Measurements from ENCODE around the gene LRRC25.
"Not testable (repeated sequence)": the region's sequence is repeated elsewhere in the genome, so short reads cannot be mapped to it uniquely, and the experiment has no call there.

LRRC25 gene

DNA sequence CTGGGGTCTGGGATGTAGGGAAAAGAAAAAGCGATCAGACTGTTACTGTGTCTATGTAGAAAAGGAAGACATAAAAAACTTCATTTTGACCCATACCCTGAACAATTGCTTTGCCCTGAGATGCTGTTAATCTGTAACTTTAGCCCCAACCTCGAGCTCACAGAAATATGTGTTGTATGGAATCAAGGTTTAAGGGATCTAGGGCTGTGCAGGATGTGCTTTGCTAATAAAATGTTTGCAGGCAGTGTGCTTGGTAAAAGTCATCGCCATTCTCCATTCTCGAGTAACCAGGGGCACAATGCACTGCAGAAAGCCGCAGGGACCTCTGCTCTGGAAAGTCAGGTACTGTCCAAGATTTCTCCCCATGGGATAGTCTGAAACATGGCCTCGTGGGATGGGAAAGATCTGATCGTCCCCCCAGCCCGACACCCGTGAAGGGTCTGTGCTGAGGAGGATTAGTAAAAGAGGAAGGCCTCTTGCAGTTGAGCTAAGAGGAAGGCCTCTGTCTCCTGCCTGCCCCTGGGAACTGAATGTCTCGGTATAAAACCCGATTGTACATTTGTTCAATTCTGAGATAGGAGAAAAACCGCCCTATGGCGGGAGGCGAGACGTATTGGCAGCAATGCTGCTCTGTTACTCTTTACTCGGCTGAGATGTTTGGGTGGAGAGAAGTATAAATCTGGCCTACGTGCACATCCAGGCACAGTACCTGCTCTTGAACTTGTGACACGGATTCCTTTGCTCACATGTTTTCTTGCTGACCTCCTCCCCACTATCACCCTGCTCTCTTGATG is 5.2 kb upstream of the LRRC25 start:
- DNase-seq (ENCODE audit: low read depth) = not testable (repeated sequence)

DNA sequence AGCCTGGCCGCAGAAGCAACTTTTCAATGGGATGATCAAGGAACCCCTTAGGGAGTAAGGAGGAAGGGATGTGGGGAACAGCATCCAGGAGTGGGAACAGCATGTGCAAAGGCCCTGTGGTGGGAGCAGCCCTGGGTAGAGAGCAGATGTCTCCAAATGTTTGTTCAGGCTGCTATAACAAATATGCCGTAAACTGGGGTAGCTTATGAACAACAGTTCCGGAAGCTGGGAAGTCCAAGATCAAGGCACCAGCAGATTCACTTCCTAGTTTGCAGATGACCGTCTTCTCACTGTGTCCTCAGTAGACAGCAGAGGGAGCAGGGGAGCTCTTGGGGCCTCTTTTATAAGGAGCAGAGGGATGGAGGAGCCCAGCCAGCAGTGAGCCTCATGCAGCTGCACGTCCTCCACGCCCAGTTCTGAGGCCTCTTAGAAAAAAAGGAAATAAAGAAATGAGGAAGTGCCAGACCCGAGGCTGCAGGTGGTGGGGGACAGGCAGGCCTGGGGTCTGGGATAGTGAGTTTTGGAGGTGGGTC is 4.2 kb upstream of the LRRC25 start:
- no peak for DNase-seq (ENCODE audit: low read depth)

DNA sequence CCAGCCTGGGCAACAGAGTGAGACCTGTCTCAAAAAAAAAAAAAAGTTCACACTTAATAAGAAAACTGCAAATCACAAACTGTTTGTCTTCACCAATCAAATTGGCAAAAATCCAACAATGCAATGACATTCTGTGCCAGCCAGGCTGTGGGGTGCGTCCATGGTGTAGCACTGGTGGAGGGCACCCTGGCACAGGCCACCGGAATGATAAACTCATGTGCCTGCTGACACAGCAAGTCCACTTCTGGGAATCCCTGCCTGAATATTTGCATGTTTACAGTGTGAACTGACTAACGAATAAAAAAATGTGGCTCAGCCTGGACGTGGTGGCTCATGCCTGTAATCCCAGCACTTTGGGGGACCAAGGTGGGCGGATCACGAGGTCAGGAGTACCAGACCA is 1.6 kb upstream of the LRRC25 start:
- DNase-seq (ENCODE audit: low read depth) = no peak

DNA sequence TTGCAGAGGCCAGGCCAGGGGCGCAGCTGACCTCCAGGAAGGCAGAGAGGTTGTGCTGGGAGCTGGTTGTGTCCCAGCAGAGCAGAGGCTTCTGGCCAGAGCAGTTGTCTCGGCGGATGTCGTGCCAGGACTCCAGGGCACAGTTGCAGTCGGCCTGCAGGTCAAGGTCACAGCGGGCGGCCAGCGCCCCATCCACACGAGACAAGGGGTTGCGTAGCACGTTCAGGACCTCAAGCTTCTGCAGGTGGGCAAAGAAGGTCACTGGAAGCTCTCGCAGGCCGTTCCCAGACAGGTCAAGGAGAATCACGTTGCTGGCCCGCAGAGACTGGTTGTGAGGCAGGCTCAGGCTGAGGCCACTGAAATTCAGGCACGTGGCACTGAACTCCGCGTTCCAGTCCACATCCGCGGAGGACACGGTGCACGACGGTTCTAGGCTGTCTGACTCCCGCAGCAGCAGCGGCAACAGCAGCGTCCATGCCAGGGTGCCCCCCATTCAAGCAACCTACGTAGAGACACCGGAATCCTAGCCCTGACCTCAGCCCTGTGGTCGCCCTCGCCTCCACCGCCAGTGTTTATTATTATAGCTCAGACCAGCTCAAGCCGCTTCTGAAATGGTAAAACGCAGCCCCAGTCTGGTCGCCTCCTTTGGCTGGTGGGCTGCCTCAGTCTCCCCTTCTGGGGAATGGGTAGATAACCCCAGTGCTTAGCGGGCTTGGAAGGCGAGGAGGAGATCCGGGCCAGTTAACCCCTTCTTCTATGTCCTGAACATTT is 766 bp downstream of the LRRC25 start:
- no peak for DNase-seq (ENCODE audit: low read depth)

DNA sequence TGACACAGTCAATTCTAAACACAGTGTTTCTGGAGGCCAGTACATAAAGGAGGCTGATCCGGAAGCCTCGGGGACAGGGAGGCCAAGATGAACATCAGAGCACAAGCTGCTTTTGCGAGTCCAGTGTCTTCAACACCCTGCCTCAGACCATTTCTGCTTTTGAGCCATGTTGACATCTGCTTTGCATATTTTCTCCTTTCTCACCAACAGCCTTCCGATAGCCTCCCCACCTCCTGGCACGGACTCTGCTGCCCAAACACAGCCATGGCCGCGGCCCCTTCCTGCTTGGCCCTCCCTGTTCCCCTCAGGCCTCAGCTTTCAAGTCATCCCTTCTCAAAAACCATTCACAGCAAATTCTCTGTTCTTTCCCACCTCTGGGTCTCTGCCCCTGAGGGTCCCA is 3.6 kb downstream of the LRRC25 start:
- no peak for DNase-seq (ENCODE audit: low read depth)

DNA sequence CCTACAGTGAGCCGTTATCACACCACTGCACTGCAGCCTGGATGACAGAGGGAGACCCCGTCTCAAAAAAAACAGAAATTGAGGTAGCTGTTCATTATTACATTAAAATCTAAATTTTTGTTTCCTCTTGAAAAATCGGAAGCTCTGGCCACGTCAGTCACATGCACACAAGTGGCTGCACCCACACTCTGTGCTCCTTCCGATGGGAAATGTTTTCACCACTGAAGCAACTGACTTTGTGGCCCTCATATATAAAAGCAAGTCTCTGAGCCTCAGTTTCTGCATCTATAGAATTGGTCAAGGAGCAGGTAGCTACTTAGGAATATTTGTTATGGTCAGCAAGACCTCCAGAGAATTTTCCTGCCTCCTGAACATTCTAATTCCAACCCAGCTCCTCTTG is 4.5 kb downstream of the LRRC25 start:
- no peak for DNase-seq (ENCODE audit: low read depth)

DNA sequence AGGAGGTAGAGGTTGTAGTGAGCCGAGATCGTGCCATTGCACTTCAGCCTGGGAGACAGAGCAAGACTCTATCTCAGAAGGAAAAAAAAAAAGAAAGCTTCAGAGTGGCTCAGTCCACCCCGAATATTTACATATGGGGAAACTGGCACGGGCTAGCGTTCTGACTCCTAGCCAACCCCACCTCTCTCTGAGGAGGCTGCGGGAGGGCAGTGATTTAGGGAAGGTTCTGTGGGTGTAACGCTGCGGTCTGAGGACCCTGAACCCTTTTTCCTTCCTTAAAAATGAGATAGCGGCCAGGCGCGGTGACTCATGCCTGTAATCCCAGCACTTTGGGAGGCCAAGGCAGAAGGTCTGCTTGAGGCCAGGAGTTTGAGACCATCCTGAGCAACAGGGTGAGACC is 5.0 kb downstream of the LRRC25 start:
- no peak for DNase-seq (ENCODE audit: low read depth)

DNA sequence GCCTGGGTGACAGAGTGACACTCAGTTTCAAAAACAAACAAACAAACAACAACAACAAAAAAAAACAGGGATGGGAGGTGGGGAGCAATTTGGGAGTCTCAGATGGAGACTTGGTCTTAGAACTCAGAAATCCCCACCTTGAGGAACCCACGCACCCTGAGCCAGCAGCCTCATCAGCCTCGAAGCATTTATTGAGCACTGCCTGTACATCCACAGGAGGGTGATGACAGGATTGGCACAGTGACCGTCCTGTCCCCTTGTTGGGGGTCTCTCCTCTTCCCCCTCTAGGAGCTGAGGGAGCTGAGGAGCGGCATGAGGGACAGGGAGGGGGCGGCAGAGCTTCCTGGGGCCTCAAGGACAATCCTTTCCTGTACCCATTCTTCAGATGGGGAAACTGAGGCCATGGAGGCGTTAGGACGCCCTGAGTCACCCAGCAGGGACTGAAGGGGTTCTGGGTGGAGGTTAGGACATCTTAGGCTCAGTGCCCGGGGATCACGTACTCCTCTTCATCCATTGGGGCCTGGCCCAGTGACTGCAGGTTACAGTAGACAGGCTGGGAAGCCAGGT is 5.8 kb downstream of the LRRC25 start:
- no peak for DNase-seq (ENCODE audit: low read depth)

DNA sequence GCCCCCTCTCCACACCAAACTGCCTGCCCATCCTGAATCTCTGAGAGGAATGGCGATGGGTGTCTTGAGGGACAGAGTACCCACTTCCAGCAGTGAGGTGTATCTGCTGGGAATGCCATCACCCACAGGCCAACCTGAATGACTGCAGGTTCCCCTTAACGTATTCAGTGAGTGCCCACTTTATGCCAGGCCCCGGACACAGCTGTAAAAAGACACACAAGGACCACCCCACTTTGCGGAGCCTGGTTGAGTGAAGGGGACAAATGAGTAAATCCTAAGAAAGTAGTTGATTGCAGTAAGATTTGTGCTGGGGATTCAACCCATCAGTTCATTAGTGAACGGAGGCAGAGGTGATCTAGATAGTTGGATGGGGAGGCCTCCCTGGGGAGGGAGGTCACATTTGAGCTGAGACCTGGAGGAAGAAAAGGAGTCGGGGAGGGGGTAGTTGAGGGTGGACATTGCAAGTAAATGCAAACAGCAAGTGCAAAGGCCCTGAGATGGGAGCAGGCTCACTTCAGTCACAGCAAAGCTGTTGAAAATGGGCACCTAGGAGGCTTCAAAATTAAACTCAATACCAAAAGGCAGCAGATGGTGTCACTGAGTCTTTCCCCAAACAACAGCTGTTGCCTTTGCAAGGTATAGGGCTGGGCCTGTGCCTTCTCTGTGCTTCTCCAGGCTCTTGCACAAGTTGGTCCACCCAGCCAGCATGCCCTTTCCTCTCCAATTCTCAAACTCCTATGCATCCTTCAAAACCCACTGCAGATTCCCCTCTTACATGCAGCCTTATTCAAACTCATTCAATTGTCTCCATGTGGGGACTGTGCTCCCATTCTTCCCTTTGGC is 7.1 kb downstream of the LRRC25 start:
- DNase-seq (ENCODE audit: low read depth) = no peak

DNA sequence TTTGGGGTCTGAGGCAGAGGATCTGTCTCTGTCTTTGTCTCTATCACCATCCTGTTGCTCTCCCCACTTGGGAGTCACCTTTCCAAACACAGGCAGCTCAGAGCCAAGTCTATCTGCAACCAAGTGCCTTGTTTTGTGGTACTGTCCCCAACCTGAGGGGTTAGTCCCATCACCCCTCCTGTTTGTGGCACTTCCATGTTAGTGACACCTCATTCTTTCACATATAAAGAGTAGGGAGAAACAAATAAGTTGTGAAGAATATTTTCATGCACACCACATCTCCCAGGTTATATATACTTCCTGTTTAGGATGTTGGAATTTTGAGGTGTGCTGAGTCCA is 7.7 kb downstream of the LRRC25 start:
- DNase-seq (ENCODE audit: low read depth) = no peak

DNA sequence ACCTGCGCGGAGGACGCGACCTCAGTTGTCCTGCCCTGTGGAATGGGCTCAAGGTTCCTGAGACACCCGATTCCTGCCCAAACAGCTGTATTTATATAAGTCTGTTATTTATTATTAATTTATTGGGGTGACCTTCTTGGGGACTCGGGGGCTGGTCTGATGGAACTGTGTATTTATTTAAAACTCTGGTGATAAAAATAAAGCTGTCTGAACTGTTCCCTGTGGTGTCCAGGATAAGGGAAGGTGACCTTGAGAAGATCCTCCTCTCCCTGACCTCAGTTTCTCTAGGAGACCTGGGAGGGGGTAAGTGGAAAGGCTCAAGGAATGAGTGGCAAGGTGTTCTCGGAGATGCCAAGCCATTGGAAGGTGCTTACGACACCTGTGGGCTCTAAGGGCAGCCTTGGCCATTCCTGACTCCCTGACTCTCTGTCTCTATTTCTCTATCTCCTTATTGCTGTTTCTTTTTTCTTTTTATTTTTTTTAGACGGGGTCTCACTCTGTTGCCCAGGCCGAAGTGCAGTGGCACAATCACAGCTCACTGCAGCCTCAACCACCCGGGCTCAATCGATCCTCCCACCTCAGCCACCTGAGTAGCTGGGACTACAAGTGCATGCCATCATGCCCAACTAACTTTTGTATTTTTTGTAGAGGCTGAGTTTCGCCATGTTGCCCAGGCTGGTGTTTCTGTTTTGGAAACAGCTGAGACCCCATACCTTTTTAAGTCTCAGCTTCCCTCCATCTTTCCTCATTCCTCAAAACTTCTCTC is 8.3 kb downstream of the LRRC25 start:
- DNase-seq (ENCODE audit: low read depth) = no peak

DNA sequence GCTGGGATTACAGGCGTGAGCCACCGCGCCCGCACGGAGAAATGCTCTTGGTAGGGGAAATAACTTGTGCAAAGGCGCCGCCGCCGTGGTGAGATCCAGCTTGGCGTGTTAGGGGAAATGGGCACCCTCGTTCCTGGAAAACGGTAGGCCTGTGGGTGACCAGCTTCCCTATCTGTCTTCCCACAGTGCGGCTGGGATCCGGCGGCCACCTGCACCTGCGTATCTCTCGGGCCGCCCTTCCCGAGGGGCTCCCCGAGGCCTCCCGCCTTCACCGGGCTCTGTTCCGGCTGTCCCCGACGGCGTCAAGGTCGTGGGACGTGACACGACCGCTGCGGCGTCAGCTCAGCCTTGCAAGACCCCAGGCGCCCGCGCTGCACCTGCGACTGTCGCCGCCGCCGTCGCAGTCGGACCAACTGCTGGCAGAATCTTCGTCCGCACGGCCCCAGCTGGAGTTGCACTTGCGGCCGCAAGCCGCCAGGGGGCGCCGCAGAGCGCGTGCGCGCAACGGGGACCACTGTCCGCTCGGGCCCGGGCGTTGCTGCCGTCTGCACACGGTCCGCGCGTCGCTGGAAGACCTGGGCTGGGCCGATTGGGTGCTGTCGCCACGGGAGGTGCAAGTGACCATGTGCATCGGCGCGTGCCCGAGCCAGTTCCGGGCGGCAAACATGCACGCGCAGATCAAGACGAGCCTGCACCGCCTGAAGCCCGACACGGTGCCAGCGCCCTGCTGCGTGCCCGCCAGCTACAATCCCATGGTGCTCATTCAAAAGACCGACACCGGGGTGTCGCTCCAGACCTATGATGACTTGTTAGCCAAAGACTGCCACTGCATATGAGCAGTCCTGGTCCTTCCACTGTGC is 9.1 kb downstream of the LRRC25 start:
- no peak for DNase-seq (ENCODE audit: low read depth)

DNA sequence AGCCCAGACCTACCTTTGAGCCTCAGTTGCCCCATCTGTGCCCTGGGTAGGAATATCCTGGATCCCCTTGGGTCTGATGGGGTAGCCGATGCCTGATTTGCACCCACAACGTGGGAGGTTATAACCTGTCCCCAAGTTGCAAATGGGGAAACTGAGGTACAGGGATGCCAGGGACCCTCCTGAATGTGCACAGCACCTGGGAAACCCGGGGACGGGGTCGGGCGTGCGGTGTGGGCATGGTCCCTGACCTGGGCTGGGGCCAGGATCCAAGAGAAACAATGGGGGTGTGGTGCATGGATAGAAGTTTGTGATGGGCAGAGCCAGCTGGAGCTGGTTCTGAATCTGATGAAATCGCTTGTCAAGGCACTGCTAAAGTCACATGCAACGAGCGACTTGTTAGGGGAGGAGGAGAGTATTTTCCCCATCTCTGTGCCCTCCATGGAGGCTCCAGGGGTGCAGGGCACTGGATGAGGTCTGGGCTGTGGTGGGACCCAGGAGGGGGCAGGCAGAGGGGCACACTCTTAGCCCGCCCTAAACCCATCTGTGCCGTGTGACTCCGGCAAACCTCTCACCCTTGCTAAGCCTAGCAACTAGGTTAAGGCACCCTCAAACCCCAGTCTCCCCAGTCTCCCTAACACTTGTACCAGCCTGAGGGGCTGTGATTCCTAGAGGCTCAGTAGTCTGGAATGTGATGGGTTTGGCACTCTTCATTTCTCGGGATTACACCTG is 10.7 kb downstream of the LRRC25 start:
- no peak for DNase-seq (ENCODE audit: low read depth)

DNA sequence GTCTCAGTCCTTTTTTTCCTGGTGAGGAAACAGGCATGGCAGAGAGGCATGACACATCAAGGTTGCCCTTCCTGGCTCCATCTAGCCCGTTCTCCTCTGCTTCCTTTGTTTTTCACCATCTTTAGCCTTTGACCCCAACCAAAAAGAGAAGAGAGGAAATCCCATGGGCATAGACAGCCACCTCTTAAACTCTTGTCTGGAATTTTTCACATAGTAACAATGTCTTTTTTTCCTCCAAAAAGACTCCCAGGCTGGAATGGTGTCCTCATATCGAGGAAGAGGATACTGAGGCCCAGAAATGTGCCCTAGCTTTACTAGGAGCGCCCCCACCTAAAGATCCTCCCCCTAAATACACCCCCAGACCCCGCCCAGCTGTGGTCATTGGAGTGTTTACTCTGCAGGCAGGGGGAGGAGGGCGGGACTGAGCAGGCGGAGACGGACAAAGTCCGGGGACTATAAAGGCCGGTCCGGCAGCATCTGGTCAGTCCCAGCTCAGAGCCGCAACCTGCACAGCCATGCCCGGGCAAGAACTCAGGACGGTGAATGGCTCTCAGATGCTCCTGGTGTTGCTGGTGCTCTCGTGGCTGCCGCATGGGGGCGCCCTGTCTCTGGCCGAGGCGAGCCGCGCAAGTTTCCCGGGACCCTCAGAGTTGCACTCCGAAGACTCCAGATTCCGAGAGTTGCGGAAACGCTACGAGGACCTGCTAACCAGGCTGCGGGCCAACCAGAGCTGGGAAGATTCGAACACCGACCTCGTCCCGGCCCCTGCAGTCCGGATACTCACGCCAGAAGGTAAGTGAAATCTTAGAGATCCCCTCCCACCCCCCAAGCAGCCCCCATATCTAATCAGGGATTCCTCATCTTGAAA is 11.5 kb downstream of the LRRC25 start, which contains the start of gene GDF15:
GDF15 (plus strand) TSS at position 484 of the 868 bp plus-strand sequence; CDS start at position 516, 32 bp downstream.
- DNase-seq (ENCODE audit: low read depth) = no peak

DNA sequence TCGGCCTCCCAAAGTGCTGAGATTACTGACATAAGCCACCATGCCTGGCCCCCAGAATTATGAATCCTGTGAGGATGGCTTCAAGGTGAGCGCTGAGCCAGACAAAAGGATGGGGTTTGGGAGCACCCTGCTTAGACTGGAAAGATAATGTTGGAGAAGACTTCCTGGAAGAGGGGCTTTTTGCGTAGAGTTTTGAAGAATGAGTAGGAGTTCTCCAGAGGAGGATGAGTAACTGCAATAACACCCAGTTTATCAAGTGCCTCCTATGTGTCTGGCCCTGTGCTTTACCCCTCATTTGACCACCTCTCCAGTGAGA is 12.1 kb downstream of the LRRC25 start:
- no peak for DNase-seq (ENCODE audit: low read depth)

DNA sequence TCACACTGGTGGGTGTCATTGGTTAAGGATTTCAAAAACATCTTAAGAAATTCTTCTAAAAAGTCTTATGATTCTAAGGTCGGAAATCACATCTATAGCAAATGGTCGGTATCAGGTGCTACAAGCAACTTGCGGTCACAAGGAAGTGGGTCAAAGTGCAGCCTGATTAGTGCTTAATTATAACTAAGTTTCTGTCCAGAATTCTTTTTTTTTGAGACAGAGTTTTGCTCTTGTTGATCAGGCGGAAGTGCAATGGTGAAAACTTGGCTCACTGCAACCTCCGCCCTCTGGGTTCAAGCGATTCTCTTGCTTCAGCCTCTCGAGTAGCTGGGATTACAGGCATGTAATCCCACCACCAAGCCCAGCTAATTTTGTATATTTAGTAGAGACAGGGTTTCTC is 12.6 kb downstream of the LRRC25 start:
- DNase-seq (ENCODE audit: low read depth) = no peak

DNA sequence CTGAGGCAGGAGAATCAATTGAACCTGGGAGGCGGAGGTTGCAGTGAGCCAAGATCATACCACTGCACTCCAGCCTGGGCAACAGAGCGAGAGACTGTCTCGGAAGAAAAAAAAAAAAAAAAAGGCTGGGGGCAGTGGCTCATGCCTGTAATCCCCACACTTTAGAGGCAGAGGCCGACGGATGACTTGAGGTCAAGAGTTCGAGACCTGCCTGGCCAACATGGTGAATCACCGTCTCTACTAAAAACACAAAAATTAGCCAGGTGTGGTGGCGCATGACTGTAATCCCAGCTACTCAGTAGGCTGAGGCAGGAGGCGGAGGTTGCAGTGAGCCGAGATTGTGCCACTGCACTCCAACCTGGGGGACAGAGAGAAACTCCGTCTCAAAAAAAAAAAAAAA is 13.8 kb downstream of the LRRC25 start:
- not testable (repeated sequence) for DNase-seq (ENCODE audit: low read depth)

DNA sequence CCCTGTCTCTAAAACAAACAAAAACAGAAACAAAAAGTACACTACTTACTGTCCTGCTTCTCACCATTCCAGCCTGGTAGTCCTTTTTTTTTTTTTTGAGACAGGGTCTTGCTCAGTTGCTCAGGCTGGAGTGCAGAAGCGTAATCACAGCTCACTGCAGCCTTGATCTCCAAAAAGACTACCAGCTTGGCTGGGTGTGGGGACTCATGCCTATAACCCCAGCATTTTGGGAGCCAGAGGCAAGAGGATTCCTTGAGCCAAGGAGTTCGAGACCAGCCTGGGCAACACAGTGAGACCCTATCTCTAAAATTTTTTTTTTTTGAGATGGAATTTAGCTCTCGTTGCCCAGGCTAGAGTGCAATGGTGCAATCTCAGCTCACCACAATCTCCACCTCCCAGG is 16.6 kb downstream of the LRRC25 start:
- no peak for DNase-seq (ENCODE audit: low read depth)
